AG09309 (cell line): Measurements from ENCODE around the gene TNRC6B.

Experiments
- DNase-seq: peaks from one replicate; pipeline ENCODE4 v3.0.0-alpha.2; 2010; ENCODE audit warnings: low read depth
- H3K4me3 ChIP-seq: 2 replicates; pipeline ENCODE4 v1.5.1; 2011; ENCODE audit warnings: mild to moderate bottlenecking, low read depth, low read length, moderate library complexity; ENCODE audit not compliant: control insufficient read depth
- CTCF ChIP-seq: IDR thresholded peaks from 2 replicates; pipeline ENCODE4 v1.5.1; 2011; ENCODE audit warnings: mild to moderate bottlenecking, low read depth, low read length, inconsistent platforms; ENCODE audit not compliant: insufficient read depth, control insufficient read depth; ENCODE audit errors: missing control alignments

Gene TNRC6B

GRCh38 chr22:40238425-40239344 is 61.0 kb downstream of the TNRC6B start:
- H3K4me3 ChIP-seq = no peak overlapping the region
- peak; percentile 59 for DNase-seq
- no peak for TF ChIP-seq CTCF

GRCh38 chr22:40239345-40239683 is 61.6 kb downstream of the TNRC6B start:
- DNase-seq = no peak
- no peak for TF ChIP-seq CTCF
- no peak overlapping the region for H3K4me3 ChIP-seq

GRCh38 chr22:40240160-40240559 is 62.4 kb downstream of the TNRC6B start:
- DNase-seq = no peak
- no peak for TF ChIP-seq CTCF
- H3K4me3 ChIP-seq = no peak overlapping the region

- no peak for DNase-seq
- no peak overlapping the region for H3K4me3 ChIP-seq
- TF ChIP-seq CTCF = no peak
These were observed 63.0 kb downstream of the TNRC6B start for GRCh38 chr22:40240686-40241085.

- no peak overlapping the region for H3K4me3 ChIP-seq
- DNase-seq = no peak
- no peak for TF ChIP-seq CTCF
These were observed 63.6 kb downstream of the TNRC6B start for GRCh38 chr22:40241200-40241763.

GRCh38 chr22:40243891-40244290 is 66.2 kb downstream of the TNRC6B start:
- TF ChIP-seq CTCF = no peak
- DNase-seq = no peak

More at GRCh38 chr22:40243891-40244290, 66.2 kb downstream of the TNRC6B start:
- H3K4me3 ChIP-seq = no peak overlapping the region
